ENCODE measurements around the gene ABHD17B. TPM values are rescaled to one million over a fixed set of nuclear protein-coding genes. Genes with fewer than 3 reads are reported as not detected.

The ABHD17B gene
- total and polyA plus RNA-seq, 12 donors = 2.4 to 45.2 (median 15.3) TPM

- H3K27ac ChIP-seq = no peak overlapping the region
- no peaks in the 10 kb centered on the region for H3K4me1 ChIP-seq (replicated peaks in 1 of 2)
- DNase-seq = no peak
- TF ChIP-seq POLR2A (IDR thresholded peaks at IDR 0.05) (no peak), CTCF (IDR thresholded peaks at IDR 0.05) (no peak)
- H3K9me3 ChIP-seq (replicated peaks in 1 of 3) = no peaks in the 10 kb centered on the region
- H3K4me3 ChIP-seq = no peak overlapping the region
- no peaks in the 10 kb centered on the region for H3K27me3 ChIP-seq
- WGBS, 4 donors = 91 to 100% (median 96%) methylated on average over 2 of the region's 2 CpGs
- H3K36me3 ChIP-seq (replicated peaks in 1 of 2) = no peaks in the 10 kb centered on the region
- intact Hi-C loops (cut with DNase I) = no loop called here
These were observed 17.8 kb upstream of the ABHD17B start for GRCh38 chr9:71928806-71929205.

GRCh38 chr9:71928376-71928775, 17.4 kb upstream of the ABHD17B start:
- intact Hi-C loops (cut with DNase I) = no loop called here

GRCh38 chr9:71925834-71926233, 14.8 kb upstream of the ABHD17B start:
- Histone ChIP-seq H3K4me3 (no peak overlapping the region), H3K9me3 (replicated peaks in 1 of 3) (no peaks in the 10 kb centered on the region), H3K27ac (no peak overlapping the region), H3K36me3 (replicated peaks in 1 of 2) (no peaks in the 10 kb centered on the region), H3K4me1 (replicated peaks in 1 of 2) (no peaks in the 10 kb centered on the region), H3K27me3 (no peaks in the 10 kb centered on the region)
- TF ChIP-seq CTCF (IDR thresholded peaks at IDR 0.05) (no peak), POLR2A (IDR thresholded peaks at IDR 0.05) (no peak)
- DNase-seq = no peak
- intact Hi-C loops (cut with DNase I) = no loop called here

More at GRCh38 chr9:71928376-71928775, 17.4 kb upstream of the ABHD17B start:
- no peaks in the 10 kb centered on the region for H3K4me1 ChIP-seq (replicated peaks in 1 of 2)
- no peaks in the 10 kb centered on the region for H3K9me3 ChIP-seq (replicated peaks in 1 of 3)
- no peak for DNase-seq
- 96 to 100% (median 99%) methylated on average over 1 of the region's 1 CpG for WGBS, 4 donors
- no peaks in the 10 kb centered on the region for H3K36me3 ChIP-seq (replicated peaks in 1 of 2)
- H3K27me3 ChIP-seq = no peaks in the 10 kb centered on the region
- no peak overlapping the region for H3K27ac ChIP-seq
- TF ChIP-seq CTCF (IDR thresholded peaks at IDR 0.05) = no peak
- no peak for TF ChIP-seq POLR2A (IDR thresholded peaks at IDR 0.05)
- H3K4me3 ChIP-seq = no peak overlapping the region

- H3K27me3 ChIP-seq = no peaks in the 10 kb centered on the region
- no peaks in the 10 kb centered on the region for H3K36me3 ChIP-seq (replicated peaks in 1 of 2)
- no peaks in the 10 kb centered on the region for H3K4me1 ChIP-seq (replicated peaks in 1 of 2)
- intact Hi-C loops (cut with DNase I) = no loop called here
- no peak overlapping the region for H3K27ac ChIP-seq
- TF ChIP-seq CTCF (IDR thresholded peaks at IDR 0.05) = no peak
- no peak for TF ChIP-seq POLR2A (IDR thresholded peaks at IDR 0.05)
- DNase-seq = no peak
- H3K9me3 ChIP-seq (replicated peaks in 1 of 3) = no peaks in the 10 kb centered on the region
- no peak overlapping the region for H3K4me3 ChIP-seq
These were observed 13.6 kb upstream of the ABHD17B start for GRCh38 chr9:71924576-71924975.

All from adrenal gland (tissue), 12 donors.